Measurements from ENCODE around the gene TSC22D1.

DNA sequence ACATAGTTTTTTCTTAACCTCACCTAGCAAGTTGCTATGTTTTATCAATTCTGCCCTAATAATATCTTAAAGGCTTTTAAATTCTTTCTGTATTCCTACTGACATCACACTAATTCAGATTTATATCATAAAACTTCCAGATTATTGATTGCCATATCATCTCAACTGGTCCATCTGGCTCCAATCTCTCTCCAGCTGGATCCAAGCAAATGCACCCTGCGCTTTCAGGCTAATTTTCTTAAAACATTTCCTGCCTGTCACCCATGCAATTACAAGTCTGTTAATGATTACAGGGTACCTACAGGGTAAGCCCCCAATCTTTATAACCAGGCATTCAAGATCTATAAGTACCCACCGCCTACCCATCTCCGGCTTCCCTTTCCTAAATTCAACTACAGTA, 107.3 kb downstream of the TSC22D1 start:
- TF ChIP-seq POLR2A (IDR thresholded peaks at IDR 0.05): no peak
- TF ChIP-seq, protein P1, sequence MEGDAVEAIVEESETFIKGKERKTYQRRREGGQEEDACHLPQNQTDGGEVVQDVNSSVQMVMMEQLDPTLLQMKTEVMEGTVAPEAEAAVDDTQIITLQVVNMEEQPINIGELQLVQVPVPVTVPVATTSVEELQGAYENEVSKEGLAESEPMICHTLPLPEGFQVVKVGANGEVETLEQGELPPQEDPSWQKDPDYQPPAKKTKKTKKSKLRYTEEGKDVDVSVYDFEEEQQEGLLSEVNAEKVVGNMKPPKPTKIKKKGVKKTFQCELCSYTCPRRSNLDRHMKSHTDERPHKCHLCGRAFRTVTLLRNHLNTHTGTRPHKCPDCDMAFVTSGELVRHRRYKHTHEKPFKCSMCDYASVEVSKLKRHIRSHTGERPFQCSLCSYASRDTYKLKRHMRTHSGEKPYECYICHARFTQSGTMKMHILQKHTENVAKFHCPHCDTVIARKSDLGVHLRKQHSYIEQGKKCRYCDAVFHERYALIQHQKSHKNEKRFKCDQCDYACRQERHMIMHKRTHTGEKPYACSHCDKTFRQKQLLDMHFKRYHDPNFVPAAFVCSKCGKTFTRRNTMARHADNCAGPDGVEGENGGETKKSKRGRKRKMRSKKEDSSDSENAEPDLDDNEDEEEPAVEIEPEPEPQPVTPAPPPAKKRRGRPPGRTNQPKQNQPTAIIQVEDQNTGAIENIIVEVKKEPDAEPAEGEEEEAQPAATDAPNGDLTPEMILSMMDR (IDR thresholded peaks at IDR 0.05): no peak
